Measurements from ENCODE around the gene ST3GAL6.
A peak's percentile ranks its signal among the peaks of the same experiment; 100 is the strongest.

DNA sequence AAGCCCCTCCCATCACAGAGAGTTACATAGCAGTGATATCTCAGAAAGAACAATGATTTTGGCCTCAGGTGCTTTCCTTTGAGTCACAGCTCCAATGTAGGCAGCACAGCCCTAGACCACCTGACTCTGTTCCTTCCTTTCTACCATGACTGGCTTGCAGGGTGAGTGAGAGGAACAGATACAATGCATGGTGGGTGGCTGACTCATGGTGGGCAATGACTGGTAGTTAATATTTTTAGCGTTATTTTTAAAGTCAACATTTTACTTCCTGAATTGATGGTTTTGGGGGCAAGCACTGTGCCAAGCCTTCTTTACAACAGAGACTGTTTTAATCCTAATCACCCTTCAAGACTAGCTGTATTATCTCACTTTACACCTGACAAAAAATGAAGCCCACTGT, 32.8 kb upstream of the ST3GAL6 start:
- no peak for TF ChIP-seq RCOR1 (conservative IDR thresholded peaks at IDR 0.05; ENCODE audit: low read depth, low read length)
- no peak for TF ChIP-seq MTA3 (IDR thresholded peaks at IDR 0.05; ENCODE audit: borderline replicate concordance, low read length)
- TF ChIP-seq FOXM1 (IDR thresholded peaks at IDR 0.05; ENCODE audit: low read depth, low read length) = peak; percentile 56; the same call in 1 of the 2 replicates
- no peak for TF ChIP-seq BRCA1 (IDR thresholded peaks at IDR 0.05; ENCODE audit: low read depth, low read length)
